IMR-90 (cell line): ENCODE data around the gene SPTB. TPM values are rescaled to one million over a fixed set of nuclear protein-coding genes. Genes with fewer than 3 reads are reported as not detected.

Source experiments
- ATAC-seq: fragments of 200-7000 bp; cut with Tn5 transposase; 2 replicates; pipeline ENCODE4 v1.9.1; 2020; ENCODE audit warnings: low read depth, mild to moderate bottlenecking, moderate library complexity
- BruUV-seq: library from RNA; stranded (reverse); fragments of 400-500 nt; replicated peaks from 2 replicates; lab custom pipeline; 2021; lab: Mats Ljungman, UMichigan
- CTCF ChIA-PET: fragments of 300-600 bp; formaldehyde crosslinking; extraction: SDS; loops from one replicate; lab custom pipeline; 2021; ENCODE audit warnings: antibody characterized with exemption; lab: Yijun Ruan, JAX
- POLR2A ChIA-PET: fragments of 300-600 bp; sonication (Branson Sonifier 250); formaldehyde crosslinking; loops from one replicate; lab custom pipeline; 2022; ENCODE audit warnings: antibody characterized with exemption; ENCODE audit not compliant: unreplicated experiment; lab: Charles Lee
- DNase-seq: peaks from one replicate; pipeline ENCODE4 v3.0.0; 2013
- H2AFZ ChIP-seq: replicated peaks from 2 replicates; pipeline ENCODE3; 2013; ENCODE audit warnings: low read length, mild to moderate bottlenecking; ENCODE audit not compliant: poor library complexity
- H2AK5ac ChIP-seq: 2 replicates; pipeline ENCODE4 v1.6.1; 2013; ENCODE audit warnings: low read depth, low read length, inconsistent platforms
- H2AK9ac ChIP-seq: replicated peaks from 2 replicates; pipeline ENCODE3; 2013; ENCODE audit warnings: mild to moderate bottlenecking, low read depth, low read length, moderate library complexity; ENCODE audit not compliant: poor library complexity
- H2BK120ac ChIP-seq: 2 replicates; pipeline ENCODE4 v1.6.1; 2013; ENCODE audit warnings: low read depth, low read length, inconsistent platforms
- H2BK15ac ChIP-seq: 3 replicates; pipeline ENCODE4 v1.6.1; 2013; ENCODE audit warnings: low read depth, low read length, inconsistent platforms
- H2BK20ac ChIP-seq: 2 replicates; pipeline ENCODE4 v1.6.1; 2013; ENCODE audit warnings: low read depth, mild to moderate bottlenecking, inconsistent platforms, low read length, moderate library complexity
- H2BK5ac ChIP-seq: 2 replicates; pipeline ENCODE4 v1.6.1; 2013; ENCODE audit warnings: mild to moderate bottlenecking, low read depth, low read length, inconsistent platforms; ENCODE audit not compliant: poor library complexity, severe bottlenecking
- H3K14ac ChIP-seq: replicated peaks from 2 replicates; pipeline ENCODE4 v1.6.1; 2013; ENCODE audit warnings: low read depth, low read length, inconsistent platforms
- H3K18ac ChIP-seq: 2 replicates; pipeline ENCODE4 v1.6.1; 2013; ENCODE audit warnings: low read depth, low read length, control low read depth
- H3K23ac ChIP-seq: 2 replicates; pipeline ENCODE4 v1.6.1; 2013; ENCODE audit warnings: low read depth, low read length, inconsistent platforms
- H3K27ac ChIP-seq: 2 replicates; pipeline ENCODE4 v1.5.1; 2013; ENCODE audit warnings: mild to moderate bottlenecking, control low read depth, low read length; ENCODE audit not compliant: insufficient read depth
- H3K27me3 ChIP-seq: 2 replicates; pipeline ENCODE4 v1.6.1; 2013; ENCODE audit warnings: low read length; ENCODE audit not compliant: control insufficient read depth, insufficient read depth
- H3K36me3 ChIP-seq: 2 replicates; pipeline ENCODE4 v1.6.1; 2013; ENCODE audit warnings: low read length, mixed read lengths; ENCODE audit not compliant: control insufficient read depth, insufficient read depth
- H3K4ac ChIP-seq: 2 replicates; pipeline ENCODE4 v1.6.1; 2013; ENCODE audit warnings: low read depth, low read length, inconsistent platforms
- H3K4me1 ChIP-seq: 2 replicates; pipeline ENCODE4 v1.6.1; 2013; ENCODE audit warnings: low read length, mixed read lengths; ENCODE audit not compliant: control insufficient read depth, insufficient read depth
- H3K4me2 ChIP-seq: 2 replicates; pipeline ENCODE4 v1.6.1; 2013; ENCODE audit warnings: low read depth, mild to moderate bottlenecking, control low read depth, low read length, moderate library complexity
- H3K4me3 ChIP-seq: 2 replicates; pipeline ENCODE4 v1.5.1; 2013; ENCODE audit warnings: low read depth, mild to moderate bottlenecking, control low read depth, low read length, moderate library complexity; ENCODE audit not compliant: insufficient read depth
- H3K56ac ChIP-seq: 2 replicates; pipeline ENCODE4 v1.6.1; 2013; ENCODE audit warnings: low read length, inconsistent platforms; ENCODE audit not compliant: insufficient read depth; ENCODE audit errors: extremely low read depth
- H3K79me1 ChIP-seq, 2 experiments: 2 replicates each; pipeline ENCODE4 v1.6.1; 2013; ENCODE audit warnings: low read length in 2 of 2, inconsistent platforms in 1 of 2, low read depth in 1 of 2
- H3K9ac ChIP-seq: 2 replicates; pipeline ENCODE4 v1.6.1; 2013; ENCODE audit warnings: low read depth, low read length, control low read depth
- H3K9me1 ChIP-seq: 2 replicates; pipeline ENCODE4 v1.6.1; 2013; ENCODE audit warnings: low read length, inconsistent platforms; ENCODE audit not compliant: insufficient read depth
- H3K9me3 ChIP-seq: 2 replicates; pipeline ENCODE4 v1.6.1; 2013; ENCODE audit warnings: low read length; ENCODE audit not compliant: control insufficient read depth, insufficient read depth
- H4K20me1 ChIP-seq: 2 replicates; pipeline ENCODE4 v1.6.1; 2013; ENCODE audit warnings: low read length, inconsistent platforms; ENCODE audit not compliant: insufficient read depth
- H4K5ac ChIP-seq: 2 replicates; pipeline ENCODE4 v1.6.1; 2013; ENCODE audit warnings: mild to moderate bottlenecking, low read depth, low read length, control low read depth
- H4K8ac ChIP-seq, 2 experiments: 2 replicates each; pipeline ENCODE4 v1.6.1; 2013; ENCODE audit warnings: low read depth in 2 of 2, low read length in 2 of 2, control low read depth in 1 of 2, inconsistent platforms in 1 of 2
- H4K91ac ChIP-seq: 2 replicates; pipeline ENCODE4 v1.6.1; 2013; ENCODE audit warnings: low read depth, low read length, inconsistent platforms; ENCODE audit not compliant: insufficient read depth
- BHLHE40 ChIP-seq: fragments of 150-350 bp; IDR thresholded peaks from 2 replicates; pipeline ENCODE4 v1.6.1; 2016; ENCODE audit warnings: mild to moderate bottlenecking, low read depth, low read length
- CEBPB ChIP-seq: IDR thresholded peaks from 2 replicates; pipeline ENCODE4 v1.6.1; 2012; ENCODE audit warnings: low read depth, low read length, improper control_type of control experiment
- CTCF ChIP-seq: conservative IDR thresholded peaks from 2 replicates; pipeline ENCODE4 v1.5.1; 2012; ENCODE audit warnings: mild to moderate bottlenecking, low read depth, low read length, improper control_type of control experiment
- FOS ChIP-seq: fragments of 150-350 bp; IDR thresholded peaks from 2 replicates; pipeline ENCODE4 v1.6.1; 2016; ENCODE audit warnings: low read depth, low read length
- MAZ ChIP-seq: IDR thresholded peaks from 2 replicates; pipeline ENCODE4 v1.6.1; 2012; ENCODE audit warnings: low read depth, mild to moderate bottlenecking, low read length, improper control_type of control experiment, moderate library complexity, borderline replicate concordance
- MXI1 ChIP-seq: IDR thresholded peaks from 2 replicates; pipeline ENCODE4 v1.6.1; 2012; ENCODE audit warnings: low read depth, mild to moderate bottlenecking, low read length, moderate library complexity, borderline replicate concordance
- NFE2L2 ChIP-seq: fragments of 150-350 bp; IDR thresholded peaks from 2 replicates; pipeline ENCODE4 v1.6.1; 2016; ENCODE audit warnings: low read depth, mild to moderate bottlenecking, low read length
- RFX5 ChIP-seq: IDR thresholded peaks from 2 replicates; pipeline ENCODE4 v1.8.0; 2012; ENCODE audit warnings: low read depth, mild to moderate bottlenecking, low read length, moderate library complexity
- USF2 ChIP-seq: fragments of 150-350 bp; IDR thresholded peaks from 2 replicates; pipeline ENCODE4 v1.6.1; 2017; ENCODE audit warnings: mild to moderate bottlenecking, antibody characterized with exemption, low read length, low read depth
- WGBS, 2 experiments: methylation state at CpG; one replicate each; pipeline versions ENCODE4 v1.1.5 to v1.1.7; 2013; ENCODE audit warnings: missing lambda C conversion rate in 2 of 2; ENCODE audit not compliant: insufficient read length in 1 of 2; ENCODE audit errors: extremely low coverage in 2 of 2; 5-methylcytosine and 5-hydroxymethylcytosine counted together
- dilution Hi-C: fragments of 300-500 bp; cut with HindIII; formaldehyde crosslinking; loops from one replicate; pipeline ENCODE4 v1.14.3; 2018; ENCODE audit warnings: low sequenced_read_pairs; ENCODE audit not compliant: unreplicated experiment
- in situ Hi-C: fragments of 300-500 bp; cut with MboI; formaldehyde crosslinking; loops from 3 replicates; pipeline ENCODE4 v1.14.3; 2019; ENCODE audit warnings: low sequenced_read_pairs, inconsistent platforms, mixed read lengths
- intact Hi-C: fragments of 100-400 bp; cut with micrococcal nuclease; formaldehyde crosslinking; loops from 2 replicates; pipeline ENCODE4 v1.10.0; 2022
- polyA plus RNA-seq, 3 experiments: library from polyadenylated mRNA; depleted of rRNA; stranded (reverse); fragments of >200 nt; gene quantifications; 2 replicates each; pipeline ENCODE4 v1.2.3, GENCODE V29; 2012; ENCODE audit warnings: low replicate concordance in 1 of 3
- total RNA-seq: library from RNA; depleted of rRNA; stranded (reverse); fragments of >200 nt; gene quantifications from 2 replicates; pipeline ENCODE4 v1.2.3, GENCODE V29; 2012

SPTB gene
- total and polyA plus RNA-seq, 2 of the 4 experiments (the other 2 are of a cell fraction), result under 0.01 to 0.07 TPM

GRCh38 chr14:64767215-64767964 is 112.3 kb downstream of the SPTB start:
- Histone ChIP-seq H2BK5ac (no peak overlapping the region), H3K14ac (no peak overlapping the region), H3K4me3 (no peak overlapping the region), H4K20me1 (0 out of 2 replicates have a peak, but pooled peaks cover 4% of the 10 kb centered on the region), H2BK20ac (no peak overlapping the region), H2BK120ac (no peak overlapping the region), H2AK9ac (no peak overlapping the region), H3K4me1 (peaks cover 14% of the 10 kb centered on the region), H3K36me3 (no peaks in the 10 kb centered on the region), H3K4ac (no peak overlapping the region), H3K27me3 (peaks cover 26% of the 10 kb centered on the region), H3K23ac (no peak overlapping the region), H2AK5ac (no peak overlapping the region), H4K91ac (no peak overlapping the region), H3K18ac (no peak overlapping the region), H4K8ac (no peak overlapping the region), H3K79me1 (no peaks in the 10 kb centered on the region), H2AFZ (no peak overlapping the region), H3K56ac (no peak overlapping the region), H3K4me2 (no peak overlapping the region), H3K27ac (no peak overlapping the region), H3K9ac (no peak overlapping the region), H3K9me3 (no peaks in the 10 kb centered on the region), H4K5ac (no peak overlapping the region), H3K9me1 (no peaks in the 10 kb centered on the region), H2BK15ac (no peak overlapping the region)
- intact Hi-C loops, result no loop called here
- TF ChIP-seq CEBPB, result no peak
- TF ChIP-seq RFX5, result no peak
- TF ChIP-seq MAZ, result no peak
- no peak for TF ChIP-seq CTCF
- TF ChIP-seq USF2, result no peak
- TF ChIP-seq FOS, result no peak
- TF ChIP-seq NFE2L2, result no peak
- no peak for TF ChIP-seq BHLHE40
- no peak for TF ChIP-seq MXI1
- DNase-seq (no peak), ATAC-seq (no peak)
- 84% methylated on average over 9 of the region's 15 CpGs; no CpG with 5 or more reads in 1 of the 2 experiments for WGBS, 2 experiments
- ChIA-PET CTCF (no interaction called here), POLR2A (no interaction called here)
- dilution Hi-C loops, result no loop called here
- in situ Hi-C loops, result loop anchor here (10.0 kb wide), 1 partner anchor 233 kb away; no protein-coding TSS in a partner anchor
- no TSS peak for BruUV-seq
